ENCODE data around the gene CIP2A.

DNA sequence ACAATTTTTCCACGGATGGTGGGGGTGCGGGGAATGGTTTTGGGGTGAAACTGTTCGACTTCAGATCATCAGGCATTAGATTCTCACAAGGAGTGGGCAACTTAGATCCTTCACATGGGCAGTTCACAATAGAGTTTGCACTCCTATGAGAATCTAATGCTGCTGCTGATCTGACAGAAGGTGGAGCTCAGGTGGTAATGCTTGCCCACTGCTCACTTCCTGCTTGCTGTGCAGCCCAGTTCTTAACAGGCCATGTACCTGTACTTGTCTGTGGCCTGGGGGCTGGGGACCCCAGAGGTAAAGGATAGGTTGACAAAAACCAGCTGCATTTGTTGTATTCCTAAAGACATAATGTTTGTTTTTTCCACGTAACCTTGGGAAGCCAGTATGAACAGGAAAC lies 16.3 kb upstream of the CIP2A start:
- TF ChIP-seq, protein P1, sequence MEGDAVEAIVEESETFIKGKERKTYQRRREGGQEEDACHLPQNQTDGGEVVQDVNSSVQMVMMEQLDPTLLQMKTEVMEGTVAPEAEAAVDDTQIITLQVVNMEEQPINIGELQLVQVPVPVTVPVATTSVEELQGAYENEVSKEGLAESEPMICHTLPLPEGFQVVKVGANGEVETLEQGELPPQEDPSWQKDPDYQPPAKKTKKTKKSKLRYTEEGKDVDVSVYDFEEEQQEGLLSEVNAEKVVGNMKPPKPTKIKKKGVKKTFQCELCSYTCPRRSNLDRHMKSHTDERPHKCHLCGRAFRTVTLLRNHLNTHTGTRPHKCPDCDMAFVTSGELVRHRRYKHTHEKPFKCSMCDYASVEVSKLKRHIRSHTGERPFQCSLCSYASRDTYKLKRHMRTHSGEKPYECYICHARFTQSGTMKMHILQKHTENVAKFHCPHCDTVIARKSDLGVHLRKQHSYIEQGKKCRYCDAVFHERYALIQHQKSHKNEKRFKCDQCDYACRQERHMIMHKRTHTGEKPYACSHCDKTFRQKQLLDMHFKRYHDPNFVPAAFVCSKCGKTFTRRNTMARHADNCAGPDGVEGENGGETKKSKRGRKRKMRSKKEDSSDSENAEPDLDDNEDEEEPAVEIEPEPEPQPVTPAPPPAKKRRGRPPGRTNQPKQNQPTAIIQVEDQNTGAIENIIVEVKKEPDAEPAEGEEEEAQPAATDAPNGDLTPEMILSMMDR (IDR thresholded peaks at IDR 0.05; ENCODE audit: insufficient read depth, low read depth, low read length) = no peak
- no peak for TF ChIP-seq EZH2 (IDR thresholded peaks at IDR 0.05; ENCODE audit: insufficient read depth, low read length)

Measured in astrocyte (in vitro differentiated cells and primary cell).